ENCODE measurements around the gene HECTD2.
"Not testable (repeated sequence)": the region's sequence is repeated elsewhere in the genome, so short reads cannot be mapped to it uniquely, and the experiment has no call there.

HECTD2 gene

GRCh38 chr10:91536733-91537132 lies 126.6 kb downstream of the HECTD2 start:
- no peak for DNase-seq (ENCODE audit: low spot score)

- DNase-seq (ENCODE audit: low spot score) = no peak
Observed at GRCh38 chr10:91537614-91538383, 127.7 kb downstream of the HECTD2 start.

GRCh38 chr10:91539930-91540329 lies 129.8 kb downstream of the HECTD2 start:
- no peak for DNase-seq (ENCODE audit: low spot score)

GRCh38 chr10:91540733-91541132 lies 130.6 kb downstream of the HECTD2 start:
- peak; percentile 12 for DNase-seq (ENCODE audit: low spot score)

- no peak for DNase-seq (ENCODE audit: low spot score)
Observed at GRCh38 chr10:91541481-91541880, 131.3 kb downstream of the HECTD2 start.

GRCh38 chr10:91545384-91545783 lies 135.2 kb downstream of the HECTD2 start:
- no peak for DNase-seq (ENCODE audit: low spot score)

GRCh38 chr10:91545838-91546237 lies 135.7 kb downstream of the HECTD2 start:
- no peak for DNase-seq (ENCODE audit: low spot score)

GRCh38 chr10:91549262-91549661 lies 139.1 kb downstream of the HECTD2 start:
- no peak for DNase-seq (ENCODE audit: low spot score)

- no peak for DNase-seq (ENCODE audit: low spot score)
Observed at GRCh38 chr10:91550021-91550420, 139.9 kb downstream of the HECTD2 start.

GRCh38 chr10:91551856-91552255 lies 141.7 kb downstream of the HECTD2 start:
- peak; percentile 76 for DNase-seq (ENCODE audit: low spot score)

GRCh38 chr10:91552274-91553095 lies 142.3 kb downstream of the HECTD2 start:
- peak; percentile 22 for DNase-seq (ENCODE audit: low spot score)

- no peak for DNase-seq (ENCODE audit: low spot score)
Observed at GRCh38 chr10:91555455-91555854, 145.3 kb downstream of the HECTD2 start.

GRCh38 chr10:91556691-91557566 lies 146.8 kb downstream of the HECTD2 start:
- no peak for DNase-seq (ENCODE audit: low spot score)

GRCh38 chr10:91557651-91558111 lies 147.5 kb downstream of the HECTD2 start:
- DNase-seq (ENCODE audit: low spot score) = no peak

GRCh38 chr10:91558473-91558872 lies 148.3 kb downstream of the HECTD2 start:
- no peak for DNase-seq (ENCODE audit: low spot score)

- no peak for DNase-seq (ENCODE audit: low spot score)
Observed at GRCh38 chr10:91559169-91559568, 149.0 kb downstream of the HECTD2 start.

GRCh38 chr10:91559750-91560149 lies 149.6 kb downstream of the HECTD2 start:
- no peak for DNase-seq (ENCODE audit: low spot score)

- not testable (repeated sequence) for DNase-seq (ENCODE audit: low spot score)
Observed at GRCh38 chr10:91560827-91561226, 150.7 kb downstream of the HECTD2 start.

- DNase-seq (ENCODE audit: low spot score) = no peak
Observed at GRCh38 chr10:91562839-91563581, 152.9 kb downstream of the HECTD2 start.

GRCh38 chr10:91564026-91564425 lies 153.9 kb downstream of the HECTD2 start:
- no peak for DNase-seq (ENCODE audit: low spot score)

Measured in SK-N-DZ (cell line).